ENCODE measurements around the gene KRT2. TPM values are rescaled to one million over a fixed set of nuclear protein-coding genes. Genes with fewer than 3 reads are reported as not detected.

KRT2 gene
- not detected for total RNA-seq (2021; fragmentation: NEBNext Ultra II Directional; extraction: Animal tissue kit (Norgen Biotek cat#: 25700))
- long read RNA-seq: 0 reads

GRCh38 chr12:52651726-52652261 is at the start of gene KRT2:
KRT2 (minus strand) TSS chr12:52652211; CDS start chr12:52652142, 69 bp downstream.
- DNase-seq: no peak
- Mint-ChIP-seq H3K36me3 (ENCODE audit: low read depth) (no peaks in the 10 kb centered on the region), H3K27me3 (ENCODE audit: insufficient read depth) (peaks cover 44% of the 10 kb centered on the region), H3K9me3 (no peaks in the 10 kb centered on the region), H3K4me1 (ENCODE audit: low read depth) (no peaks in the 10 kb centered on the region), H3K4me3 (no peak within 1 kb of the TSS), H3K27ac (no peak within 1 kb of the TSS)
- TF ChIP-seq, protein P1, sequence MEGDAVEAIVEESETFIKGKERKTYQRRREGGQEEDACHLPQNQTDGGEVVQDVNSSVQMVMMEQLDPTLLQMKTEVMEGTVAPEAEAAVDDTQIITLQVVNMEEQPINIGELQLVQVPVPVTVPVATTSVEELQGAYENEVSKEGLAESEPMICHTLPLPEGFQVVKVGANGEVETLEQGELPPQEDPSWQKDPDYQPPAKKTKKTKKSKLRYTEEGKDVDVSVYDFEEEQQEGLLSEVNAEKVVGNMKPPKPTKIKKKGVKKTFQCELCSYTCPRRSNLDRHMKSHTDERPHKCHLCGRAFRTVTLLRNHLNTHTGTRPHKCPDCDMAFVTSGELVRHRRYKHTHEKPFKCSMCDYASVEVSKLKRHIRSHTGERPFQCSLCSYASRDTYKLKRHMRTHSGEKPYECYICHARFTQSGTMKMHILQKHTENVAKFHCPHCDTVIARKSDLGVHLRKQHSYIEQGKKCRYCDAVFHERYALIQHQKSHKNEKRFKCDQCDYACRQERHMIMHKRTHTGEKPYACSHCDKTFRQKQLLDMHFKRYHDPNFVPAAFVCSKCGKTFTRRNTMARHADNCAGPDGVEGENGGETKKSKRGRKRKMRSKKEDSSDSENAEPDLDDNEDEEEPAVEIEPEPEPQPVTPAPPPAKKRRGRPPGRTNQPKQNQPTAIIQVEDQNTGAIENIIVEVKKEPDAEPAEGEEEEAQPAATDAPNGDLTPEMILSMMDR (IDR thresholded peaks at IDR 0.05): no peak

DNA sequence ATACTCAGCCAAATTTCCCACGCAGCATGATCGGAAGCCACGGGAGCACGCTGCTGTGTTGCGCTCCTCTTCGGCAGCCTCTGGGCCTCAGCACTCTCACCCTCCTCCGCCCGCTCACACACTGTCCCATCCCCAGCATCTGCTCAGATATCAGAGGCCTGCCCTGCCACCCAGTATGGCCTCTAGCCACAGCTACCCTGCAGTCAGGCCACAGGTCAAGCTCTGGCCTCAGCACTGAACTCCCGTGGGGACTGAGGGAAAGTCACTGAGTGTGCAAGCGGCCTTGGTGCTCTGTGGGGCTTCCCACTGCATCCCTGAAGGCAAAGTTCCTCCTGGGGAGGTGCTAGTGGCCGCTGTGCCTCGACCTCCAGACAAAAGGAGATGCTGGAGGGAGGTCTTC is 49.3 kb upstream of the KRT2 start:
- Mint-ChIP-seq H3K4me3 (no peak overlapping the region), H3K9me3 (no peaks in the 10 kb centered on the region), H3K4me1 (ENCODE audit: low read depth) (no peaks in the 10 kb centered on the region), H3K36me3 (ENCODE audit: low read depth) (no peaks in the 10 kb centered on the region), H3K27me3 (ENCODE audit: insufficient read depth) (peaks cover 45% of the 10 kb centered on the region), H3K27ac (no peak overlapping the region)
- no peak for DNase-seq
- TF ChIP-seq, protein P1 (IDR thresholded peaks at IDR 0.05): no peak

GRCh38 chr12:52699960-52700359 is 47.9 kb upstream of the KRT2 start:
- Mint-ChIP-seq H3K27me3 (ENCODE audit: insufficient read depth) (peaks cover 56% of the 10 kb centered on the region), H3K27ac (no peak overlapping the region), H3K9me3 (no peaks in the 10 kb centered on the region), H3K4me3 (no peak overlapping the region), H3K36me3 (ENCODE audit: low read depth) (no peaks in the 10 kb centered on the region), H3K4me1 (ENCODE audit: low read depth) (no peaks in the 10 kb centered on the region)
- no peak for DNase-seq
- TF ChIP-seq, protein P1 (IDR thresholded peaks at IDR 0.05): no peak

- Mint-ChIP-seq H3K4me3 (no peak overlapping the region), H3K4me1 (ENCODE audit: low read depth) (no peaks in the 10 kb centered on the region), H3K9me3 (no peaks in the 10 kb centered on the region), H3K36me3 (ENCODE audit: low read depth) (no peaks in the 10 kb centered on the region), H3K27me3 (ENCODE audit: insufficient read depth) (peaks cover 59% of the 10 kb centered on the region), H3K27ac (no peak overlapping the region)
- TF ChIP-seq, protein P1 (IDR thresholded peaks at IDR 0.05): no peak
- DNase-seq: no peak
Measured at GRCh38 chr12:52699373-52699772, 47.4 kb upstream of the KRT2 start.

DNA sequence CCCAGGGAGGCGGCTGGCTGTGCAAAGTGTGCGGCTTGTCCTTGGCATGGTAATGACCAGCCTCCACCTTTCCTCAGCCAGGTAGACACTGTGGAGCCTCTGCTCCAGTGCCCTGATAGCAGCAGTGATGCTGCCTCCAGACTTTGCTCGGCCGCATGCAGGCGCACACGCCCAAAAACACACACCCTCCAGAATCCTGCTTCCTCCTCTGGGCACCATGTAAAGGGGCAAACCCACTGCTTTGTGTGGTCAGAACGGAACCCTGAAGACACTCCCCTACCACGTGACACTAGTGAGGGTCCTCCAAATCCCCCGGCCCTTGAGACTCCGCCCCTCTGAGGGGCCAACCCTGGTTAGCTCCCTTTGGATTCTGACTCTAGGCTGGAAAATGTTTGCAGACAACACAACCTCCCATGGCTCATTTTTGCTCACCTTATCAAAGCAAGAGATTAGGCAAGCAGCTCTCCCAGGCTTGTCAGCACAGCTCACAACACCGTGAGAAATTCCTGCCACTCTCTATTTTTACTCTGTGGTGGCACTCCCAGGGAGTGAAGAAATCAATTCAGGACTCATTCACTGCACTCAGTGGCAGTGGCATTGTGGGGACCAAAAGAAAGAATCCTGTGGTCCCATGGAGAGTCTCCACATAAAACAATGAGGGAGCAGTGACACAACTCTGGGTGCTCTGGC is 46.8 kb upstream of the KRT2 start:
- TF ChIP-seq, protein P1 (IDR thresholded peaks at IDR 0.05): no peak
- DNase-seq: no peak
- Mint-ChIP-seq H3K9me3 (no peaks in the 10 kb centered on the region), H3K27ac (no peak overlapping the region), H3K4me1 (ENCODE audit: low read depth) (no peaks in the 10 kb centered on the region), H3K36me3 (ENCODE audit: low read depth) (no peaks in the 10 kb centered on the region), H3K27me3 (ENCODE audit: insufficient read depth) (peaks cover 57% of the 10 kb centered on the region), H3K4me3 (no peak overlapping the region)
